Raji (cell line): ENCODE results near the gene RAET1E.

Experiments
- POLR2A ChIP-seq: IDR thresholded peaks from 2 replicates; pipeline ENCODE4 v1.6.1; 2011; ENCODE audit warnings: low read depth, low read length, control low read depth; ENCODE audit not compliant: insufficient read depth

Gene RAET1E

DNA sequence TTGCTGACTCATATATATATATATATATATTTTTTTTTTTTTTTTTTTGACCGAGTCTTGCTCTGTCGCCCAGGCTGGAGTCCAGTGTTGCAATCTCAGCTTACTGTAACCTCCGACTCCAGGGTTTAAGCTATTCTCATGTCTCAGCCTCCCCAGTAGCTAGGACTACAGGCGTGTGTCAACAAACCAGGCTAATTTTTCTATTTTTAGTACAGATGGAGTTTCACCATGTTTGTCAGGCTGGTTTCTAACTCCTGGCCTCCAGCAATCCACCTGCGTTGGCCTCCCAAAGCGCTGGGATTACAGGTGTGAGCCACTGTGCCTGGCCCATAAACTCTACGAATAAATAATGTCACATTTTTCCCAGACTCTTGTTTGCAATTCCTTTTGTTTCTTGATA lies 38.5 kb downstream of the RAET1E start:
- TF ChIP-seq POLR2A, result no peak

DNA sequence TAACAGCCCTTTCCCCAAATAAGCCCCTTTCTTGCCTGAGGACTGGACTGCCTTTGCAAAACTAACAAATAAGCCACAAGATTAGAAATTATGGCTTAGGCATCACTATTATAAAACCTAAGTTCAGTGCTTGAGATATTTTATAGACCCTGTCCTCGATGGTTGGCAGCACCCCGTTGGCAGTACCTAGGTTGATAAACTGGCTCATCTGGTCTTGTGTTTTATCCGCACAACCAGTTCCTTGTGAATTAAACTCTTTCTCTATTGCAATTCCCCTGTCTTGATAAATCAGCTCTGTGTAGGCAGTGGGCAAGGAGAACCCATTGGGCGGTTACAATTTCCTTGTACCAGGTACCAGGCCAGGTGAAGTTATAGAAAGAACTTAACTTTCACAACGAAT lies 40.4 kb downstream of the RAET1E start:
- TF ChIP-seq POLR2A, result no peak

DNA sequence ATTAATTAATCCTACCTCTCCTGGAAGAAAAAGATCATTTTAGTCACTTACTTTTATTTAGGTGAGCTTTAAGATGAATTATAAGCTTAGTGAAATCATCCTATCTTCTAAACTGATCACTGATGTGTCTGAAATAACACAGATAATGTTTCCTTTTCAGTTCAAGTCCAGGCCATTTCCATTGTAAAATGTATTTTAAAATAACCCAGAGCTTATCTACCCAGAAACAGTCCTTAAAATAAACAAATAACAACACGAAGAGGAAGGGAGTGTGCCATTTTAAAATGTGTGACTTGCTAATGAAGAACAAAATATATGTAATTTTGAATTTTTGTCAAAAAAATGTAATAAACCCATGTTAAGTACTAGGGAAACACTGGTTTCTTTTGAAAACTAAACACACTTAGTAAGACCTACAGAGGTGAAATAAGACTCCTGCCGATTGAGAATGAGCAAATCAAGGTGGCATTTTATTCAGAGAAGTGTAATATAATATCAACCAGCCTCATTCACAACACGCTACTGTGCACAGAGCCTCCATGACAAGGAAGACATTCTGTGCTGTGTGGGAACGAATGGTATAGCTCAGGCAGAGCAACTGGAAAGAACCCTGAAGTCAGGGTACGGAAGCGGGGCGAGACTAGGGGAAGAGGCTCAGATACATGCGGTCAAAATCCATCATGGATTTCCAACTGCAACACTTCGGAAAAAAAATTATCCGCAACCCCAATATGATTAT lies 41.5 kb downstream of the RAET1E start:
- no peak for TF ChIP-seq POLR2A

DNA sequence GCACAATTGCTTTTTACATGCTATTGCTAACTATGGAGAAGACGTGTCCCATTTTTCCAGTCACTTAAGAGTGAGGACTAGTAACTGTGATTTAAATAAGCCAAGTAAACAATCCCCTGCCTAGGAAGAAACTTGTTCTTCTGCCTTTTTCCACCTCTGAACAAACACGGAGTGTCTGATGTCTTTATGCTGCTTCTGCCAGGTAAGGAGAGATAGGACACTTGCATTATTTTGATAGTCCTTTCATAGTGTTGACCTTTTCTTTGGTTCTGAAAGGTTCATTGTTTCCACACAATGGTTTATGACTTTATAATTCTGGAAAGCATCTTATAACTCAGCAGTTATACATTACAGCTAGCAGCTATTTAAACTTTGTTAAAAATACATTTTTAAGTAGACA lies 42.2 kb downstream of the RAET1E start:
- TF ChIP-seq POLR2A, result no peak

GRCh38 chr6:149855040-149855654 lies 42.8 kb downstream of the RAET1E start:
- no peak for TF ChIP-seq POLR2A

DNA sequence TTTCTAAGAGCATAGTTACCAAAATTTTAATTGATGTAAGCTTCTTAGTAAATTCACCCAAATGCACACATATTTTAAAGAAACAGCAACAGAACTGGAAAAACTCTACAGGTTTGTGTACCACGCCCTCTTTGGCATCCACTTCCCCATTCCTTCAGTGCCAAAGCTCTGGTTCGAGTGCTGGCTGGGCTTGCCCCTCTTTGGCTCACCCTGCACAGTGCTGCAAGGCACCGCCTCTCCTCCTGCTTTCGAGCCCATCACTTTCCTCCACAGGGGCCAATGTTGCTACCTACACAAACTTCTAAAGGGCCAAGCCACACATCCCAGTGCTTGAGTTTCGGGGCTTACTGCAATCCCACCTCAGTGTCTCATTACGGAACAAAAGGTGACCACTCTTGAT lies 43.4 kb downstream of the RAET1E start:
- no peak for TF ChIP-seq POLR2A

GRCh38 chr6:149852881-149853280 lies 45.0 kb downstream of the RAET1E start:
- TF ChIP-seq POLR2A, result no peak

GRCh38 chr6:149852180-149852579 lies 45.7 kb downstream of the RAET1E start:
- peak; percentile 35; the same call in 1 of the 2 replicates for TF ChIP-seq POLR2A

DNA sequence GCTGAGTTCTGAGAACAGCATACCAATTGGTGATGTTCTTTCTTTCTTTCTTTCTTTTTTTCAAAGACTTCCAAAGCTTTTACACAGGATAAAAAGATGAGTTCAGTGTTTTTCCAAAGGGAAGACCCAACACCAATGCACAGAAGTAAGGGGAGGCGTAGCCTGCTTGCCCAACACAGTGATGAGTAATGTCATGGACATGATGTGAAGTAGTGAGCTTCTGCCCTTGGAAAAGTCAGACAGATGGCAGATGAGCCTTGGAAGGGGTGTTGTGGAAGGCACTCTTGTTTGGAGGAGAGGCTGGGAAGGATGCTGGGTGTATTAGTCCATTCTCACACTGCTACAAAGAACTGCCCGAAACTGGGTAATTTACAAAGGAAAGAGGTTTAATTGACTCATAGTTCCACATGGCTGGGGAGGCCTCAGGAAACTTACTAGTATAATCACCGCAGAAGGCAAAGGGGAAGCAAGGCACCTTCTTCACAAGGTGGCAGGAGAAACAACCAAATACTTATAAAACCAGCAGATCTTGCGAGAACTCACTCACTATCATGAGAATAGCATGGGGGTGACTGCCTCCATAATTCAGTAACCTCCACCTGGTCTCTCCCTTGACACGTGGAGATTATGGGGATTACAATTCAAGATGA lies 46.3 kb downstream of the RAET1E start:
- no peak for TF ChIP-seq POLR2A
